Activated CD4-positive, CD25-positive, alpha-beta regulatory T cell treated with anti-CD3 and anti-CD28 coated beads, Interleukin-2, amount 50 U/mL, for 16 hours (primary cell): ENCODE results near the gene PWP1.

Experiments used
- DNase-seq: peaks from one replicate; pipeline ENCODE4 v3.0.0-alpha.2; 2020; ENCODE audit warnings: low read depth, low spot score

PWP1 gene

DNA sequence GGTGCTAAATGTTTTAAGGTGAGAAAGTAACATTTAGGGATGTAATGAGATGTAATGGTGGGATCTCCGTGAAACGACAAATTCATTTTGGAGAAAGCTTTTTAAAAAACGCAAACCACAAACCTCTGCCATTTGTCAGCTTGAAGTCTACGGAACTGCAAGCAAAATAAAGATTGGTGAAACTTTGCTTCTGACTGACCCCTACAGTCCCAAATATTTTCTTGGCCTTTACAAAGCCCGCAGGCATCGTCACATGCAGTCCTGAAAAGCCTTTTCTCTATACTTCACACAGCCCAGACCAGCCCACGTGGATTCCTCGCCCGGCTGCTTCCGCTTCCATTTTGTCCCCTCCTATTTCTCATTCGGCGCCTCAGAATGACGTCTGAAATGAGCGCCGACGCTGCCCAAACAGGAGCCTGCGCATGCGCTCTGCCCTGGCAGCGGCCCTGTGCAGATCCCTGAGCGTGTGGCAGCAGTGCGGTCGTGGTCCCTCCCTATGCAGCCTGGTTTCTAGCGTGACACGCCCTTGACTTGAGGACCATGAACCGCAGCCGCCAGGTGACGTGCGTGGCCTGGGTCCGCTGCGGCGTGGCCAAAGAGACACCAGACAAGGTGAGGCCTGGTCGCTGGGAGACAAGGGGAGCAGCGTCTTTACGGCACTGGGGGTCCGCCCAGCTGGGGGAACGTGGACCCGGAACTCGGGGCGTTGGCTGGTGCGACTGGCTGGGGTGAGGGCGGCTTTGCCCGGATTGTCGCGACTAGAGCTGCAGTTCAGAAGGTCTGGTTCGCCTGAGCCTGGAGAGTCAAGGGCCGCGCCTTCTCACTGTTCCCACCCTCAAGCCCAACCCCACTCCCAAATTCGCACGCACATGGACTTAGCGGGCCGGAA lies at the start of gene PWP1:
TSS of gene PWP1 (plus strand) at position 440 of the 889 bp plus-strand sequence. CDS start at position 541, 101 bp downstream.
- DNase-seq, result peak; percentile 90

DNA sequence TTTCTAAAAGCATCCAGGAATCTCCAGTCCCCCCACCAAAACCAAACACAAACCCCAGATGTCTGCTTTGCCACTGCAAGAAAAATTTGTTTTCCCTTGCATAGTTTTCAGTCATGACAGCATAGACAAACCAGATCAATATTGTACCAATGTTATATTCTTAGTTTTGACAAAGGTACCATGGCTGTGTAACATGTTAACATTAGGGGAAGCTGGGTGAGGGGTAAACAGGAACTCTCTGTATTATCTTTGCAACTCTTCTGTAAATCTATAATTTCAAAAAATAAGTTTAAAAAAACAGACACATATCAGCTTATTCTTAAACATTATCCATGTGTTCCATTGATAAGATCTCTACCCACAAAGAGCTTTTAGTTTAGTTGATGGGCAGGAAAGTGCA lies 44.4 kb upstream of the PWP1 start:
- DNase-seq, result no peak

DNA sequence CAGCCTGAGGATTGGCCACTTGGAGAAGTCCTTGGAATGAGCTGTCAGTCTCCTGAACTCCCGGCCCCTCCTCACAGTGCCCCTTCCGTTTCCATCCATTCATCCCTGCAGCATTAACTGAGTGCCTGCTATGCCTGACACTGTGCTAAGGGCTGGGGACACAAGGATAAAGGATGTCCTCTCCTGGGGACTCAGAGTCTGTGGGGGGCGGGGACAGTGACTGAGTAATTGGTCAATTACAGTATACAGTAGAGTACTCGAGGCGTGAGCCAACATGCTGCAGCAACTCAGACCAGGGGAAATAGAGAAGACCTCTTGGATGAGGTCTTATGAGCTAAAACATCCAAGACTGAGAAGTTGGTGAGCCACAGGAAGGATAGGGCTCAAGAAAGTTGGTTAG lies 43.4 kb upstream of the PWP1 start:
- no peak for DNase-seq

DNA sequence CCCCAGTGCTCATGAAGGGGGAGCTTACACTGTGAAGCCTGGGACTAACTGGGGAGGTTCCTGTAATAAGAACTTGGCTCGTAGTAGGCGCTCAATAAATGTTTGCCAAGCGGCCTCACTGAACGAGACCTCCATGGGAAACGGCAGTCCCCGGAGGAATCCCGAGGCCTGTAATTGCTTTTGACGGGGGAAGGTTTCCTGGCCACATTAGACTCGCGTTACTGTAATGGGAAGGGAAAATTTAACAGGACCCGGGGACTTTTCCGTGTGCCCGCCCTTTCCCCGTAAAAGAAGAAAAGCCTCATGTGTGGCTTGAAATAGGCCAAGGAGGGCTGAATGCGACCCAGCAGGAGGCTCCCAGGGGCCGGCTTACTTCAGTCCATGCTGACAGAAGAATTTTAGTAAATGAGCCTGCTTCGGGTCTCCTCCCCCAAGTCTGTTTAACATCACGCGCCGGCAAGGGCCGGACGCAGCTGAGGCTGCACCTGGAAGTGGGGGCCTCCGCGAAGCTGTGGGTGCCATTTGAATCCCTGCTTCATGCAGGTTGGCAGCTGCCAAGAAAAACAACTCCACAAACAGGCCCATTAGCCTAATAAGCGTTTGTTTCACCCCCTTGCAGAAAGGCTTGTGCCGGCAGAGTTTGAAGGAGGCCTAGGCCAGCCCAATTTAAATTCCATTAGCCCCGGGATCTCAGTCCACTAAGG lies 39.8 kb upstream of the PWP1 start:
- no peak for DNase-seq

DNA sequence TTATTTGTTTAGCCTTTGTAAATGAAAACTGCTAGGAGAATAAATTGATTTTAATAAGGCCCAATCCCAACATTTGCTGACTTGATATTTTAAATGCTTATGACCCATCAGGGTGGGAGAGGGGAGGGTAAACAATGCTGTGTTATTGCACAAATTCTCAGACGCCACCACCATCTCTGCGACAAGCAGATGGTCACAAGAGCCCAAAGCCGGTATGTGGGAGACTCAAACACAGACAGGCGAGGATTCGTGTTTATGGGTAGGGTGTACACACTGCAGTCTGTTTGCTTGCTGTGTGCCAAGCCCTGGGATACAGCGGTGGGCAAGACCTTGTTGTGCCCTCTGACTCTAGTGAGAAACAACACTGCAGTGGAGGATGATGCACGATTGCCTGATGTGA lies 39.2 kb upstream of the PWP1 start:
- DNase-seq, result no peak

DNA sequence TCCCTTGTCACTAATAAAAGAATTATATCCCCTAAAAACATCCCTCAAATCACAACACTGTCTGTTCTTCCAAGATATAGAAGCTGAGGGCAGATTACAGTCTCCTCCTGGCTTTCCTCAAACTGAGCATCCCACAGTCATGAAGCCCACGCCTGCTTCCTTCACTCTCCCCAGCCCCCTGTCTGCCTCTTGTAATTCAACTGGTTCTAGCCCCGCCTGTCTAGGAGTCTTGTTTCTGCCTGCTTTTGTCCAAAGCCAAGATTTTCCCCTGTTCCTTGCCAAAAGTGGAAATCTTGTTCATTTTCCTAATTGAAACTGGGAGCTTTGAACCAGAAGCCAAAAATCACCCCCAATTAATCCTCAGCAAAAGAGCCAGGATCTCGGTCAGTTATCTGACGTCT lies 35.9 kb upstream of the PWP1 start:
- DNase-seq, result no peak

DNA sequence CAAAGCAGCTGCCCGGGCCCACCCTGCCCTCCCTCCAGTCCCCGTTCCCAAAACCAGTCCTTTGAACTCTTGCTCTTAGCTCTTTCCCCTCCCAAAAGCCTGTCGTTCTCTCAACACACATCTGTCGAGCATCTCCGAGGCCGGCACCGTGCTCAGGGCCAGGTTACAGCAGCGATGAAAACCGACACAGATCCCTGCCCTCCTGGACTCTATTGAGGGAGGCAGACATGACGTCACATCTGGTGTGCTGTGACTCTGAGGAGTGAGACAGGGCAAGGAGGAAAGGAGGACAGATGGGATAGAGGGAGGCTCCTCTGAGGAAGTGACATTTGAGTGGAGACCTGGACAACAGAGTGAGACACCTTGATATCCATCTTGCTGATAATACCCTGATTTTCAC lies 34.6 kb upstream of the PWP1 start:
- DNase-seq, result no peak

DNA sequence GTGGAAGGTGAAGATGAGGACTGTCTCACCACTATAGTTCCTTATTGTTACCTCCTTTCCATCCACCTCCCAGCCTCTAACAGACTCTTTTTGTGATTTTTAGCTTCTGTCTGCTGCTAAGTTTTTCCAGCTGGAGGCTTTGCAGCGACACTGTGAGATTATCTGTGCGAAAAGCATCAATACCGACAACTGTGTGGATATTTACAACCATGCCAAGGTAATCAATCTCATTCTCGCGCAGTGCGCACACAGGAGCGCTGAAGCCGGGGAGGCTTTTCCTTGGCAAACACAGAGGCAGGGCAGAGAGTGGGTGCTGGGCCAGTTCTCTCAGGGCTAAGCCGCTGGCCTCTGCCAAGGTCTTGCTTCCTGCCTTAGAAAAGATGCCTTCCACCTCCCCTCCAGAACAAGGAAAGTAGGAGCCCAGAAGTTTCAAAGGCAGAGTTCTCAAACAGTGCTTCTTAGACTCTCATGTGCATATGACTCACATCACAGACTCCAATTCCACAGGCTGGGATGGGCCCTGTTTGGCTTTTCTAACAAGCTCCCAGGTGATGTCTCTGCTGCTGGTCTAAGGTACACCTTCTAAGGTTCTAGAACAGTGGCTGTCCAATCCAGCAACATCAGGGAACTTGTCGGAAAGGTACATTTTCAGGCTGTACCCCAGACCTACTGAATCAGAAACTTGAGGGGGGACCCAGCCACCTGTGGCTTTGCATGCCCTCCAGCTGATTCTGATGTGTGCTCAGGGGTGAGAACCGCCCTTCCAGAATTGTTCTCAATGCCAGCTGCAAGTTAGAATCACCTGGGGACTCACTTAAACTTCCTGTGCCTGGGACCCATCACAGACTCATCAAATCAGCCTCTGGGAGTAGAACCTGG lies 33.8 kb upstream of the PWP1 start:
- DNase-seq, result no peak

DNA sequence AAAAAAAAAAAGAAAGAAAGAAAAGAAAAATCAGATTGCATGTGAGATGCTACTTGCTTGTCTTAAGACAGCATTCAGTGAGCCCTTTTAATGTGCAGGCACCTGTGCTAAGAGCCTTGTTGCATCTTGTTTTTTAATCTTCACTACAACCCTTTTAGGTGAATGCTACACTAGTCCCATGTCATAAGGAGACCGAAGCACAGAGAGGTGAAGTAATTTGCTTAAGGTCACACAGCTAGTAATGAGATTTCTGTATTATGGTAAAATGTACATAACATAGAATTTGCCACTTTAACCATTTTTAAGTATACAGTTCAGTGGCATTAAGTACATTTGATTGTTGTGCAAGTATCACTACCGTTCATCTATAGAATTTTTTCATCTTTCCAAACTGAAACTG lies 32.1 kb upstream of the PWP1 start:
- DNase-seq, result no peak

DNA sequence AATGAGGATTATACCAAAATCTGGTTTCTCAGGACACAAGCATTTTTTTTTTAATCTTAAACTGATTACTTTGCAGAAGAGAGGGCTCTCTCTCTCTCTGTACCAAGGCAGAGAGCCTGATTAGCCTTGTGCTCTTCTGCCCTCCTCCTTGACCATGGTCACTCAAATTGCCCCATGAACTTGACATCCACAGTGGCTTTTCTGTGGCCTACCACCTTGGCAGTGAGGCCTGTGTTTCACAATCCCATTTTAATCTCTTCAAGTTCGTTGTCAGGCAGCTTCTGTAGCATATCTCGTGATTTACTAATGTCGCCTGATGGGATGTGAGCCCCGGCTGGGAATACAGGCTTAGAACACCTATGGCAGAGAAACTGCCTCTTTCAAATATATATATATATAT lies 30.7 kb upstream of the PWP1 start:
- no peak for DNase-seq

DNA sequence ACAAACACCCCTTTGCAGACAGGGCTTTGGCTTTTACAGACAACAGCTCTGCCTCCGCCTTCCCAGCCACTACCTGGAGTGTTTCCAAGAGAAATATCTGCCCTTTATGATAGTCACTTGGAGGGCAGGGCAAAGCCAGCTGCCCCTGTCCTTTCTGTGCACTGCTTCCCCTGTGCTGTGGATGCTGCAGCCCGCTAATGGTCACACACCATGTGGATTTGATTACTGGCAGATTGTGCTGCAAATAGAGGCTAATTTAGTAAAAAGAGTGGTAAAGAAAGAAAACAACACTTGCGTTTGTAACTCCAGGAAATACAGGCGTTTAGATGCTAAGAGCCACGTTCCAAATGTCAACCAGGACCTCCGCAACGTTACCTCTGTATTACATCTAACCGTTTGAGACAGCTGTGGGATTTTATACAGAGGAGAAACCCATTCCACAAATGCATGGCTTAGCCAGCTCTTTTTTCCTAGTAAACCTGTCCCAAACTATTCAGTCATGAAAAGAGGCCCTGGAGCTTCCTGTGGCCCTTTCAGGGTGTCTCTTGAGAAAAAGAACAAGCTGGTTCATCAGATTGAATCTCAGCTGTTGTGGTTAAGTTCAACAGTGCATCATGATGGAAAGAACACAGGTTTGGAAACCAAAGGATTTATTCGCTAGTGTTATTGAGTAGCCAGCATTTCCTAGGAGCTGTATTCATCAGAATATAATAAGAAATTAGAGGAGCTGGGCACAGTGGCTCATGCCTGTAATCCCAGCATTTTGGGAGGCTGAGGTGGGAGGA lies 30.1 kb upstream of the PWP1 start:
- no peak for DNase-seq

DNA sequence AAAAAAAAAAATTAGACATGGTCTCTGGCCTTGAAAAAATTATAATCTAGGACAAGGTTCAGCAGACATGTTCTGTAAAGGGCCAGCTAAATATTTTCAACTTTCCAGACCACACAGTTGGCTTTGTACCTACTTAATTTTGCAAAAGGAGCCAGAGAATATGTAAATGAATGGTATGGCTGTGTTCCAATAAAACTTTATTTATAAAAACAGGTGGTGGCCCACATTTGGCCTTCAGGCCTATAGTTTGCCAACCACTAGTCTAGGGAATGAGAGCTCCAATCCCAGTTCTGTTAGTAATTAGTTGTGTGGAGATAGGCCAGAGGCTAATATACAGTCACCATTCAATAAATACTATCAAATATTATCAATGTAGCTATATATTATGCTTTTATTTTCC lies 29.3 kb upstream of the PWP1 start:
- DNase-seq, result no peak

DNA sequence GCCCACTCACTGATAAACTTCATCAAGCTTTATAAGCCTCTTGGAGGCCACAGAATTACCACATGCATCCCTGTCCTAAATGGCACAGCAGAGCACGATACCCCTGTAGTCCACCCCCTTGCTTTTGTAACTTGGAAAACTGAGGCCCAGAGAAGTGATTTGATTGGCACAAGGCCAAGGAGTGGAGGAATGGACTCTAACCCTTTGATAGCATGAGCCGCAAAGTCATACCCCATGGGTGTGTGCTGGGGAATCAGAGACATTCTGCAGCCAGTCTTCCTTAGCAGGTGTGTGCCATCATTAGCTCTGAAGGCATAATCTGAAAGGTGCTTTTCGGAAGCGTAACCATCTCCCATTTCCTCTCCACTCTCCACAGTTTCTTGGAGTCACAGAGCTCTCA lies 28.5 kb upstream of the PWP1 start:
- DNase-seq, result no peak

DNA sequence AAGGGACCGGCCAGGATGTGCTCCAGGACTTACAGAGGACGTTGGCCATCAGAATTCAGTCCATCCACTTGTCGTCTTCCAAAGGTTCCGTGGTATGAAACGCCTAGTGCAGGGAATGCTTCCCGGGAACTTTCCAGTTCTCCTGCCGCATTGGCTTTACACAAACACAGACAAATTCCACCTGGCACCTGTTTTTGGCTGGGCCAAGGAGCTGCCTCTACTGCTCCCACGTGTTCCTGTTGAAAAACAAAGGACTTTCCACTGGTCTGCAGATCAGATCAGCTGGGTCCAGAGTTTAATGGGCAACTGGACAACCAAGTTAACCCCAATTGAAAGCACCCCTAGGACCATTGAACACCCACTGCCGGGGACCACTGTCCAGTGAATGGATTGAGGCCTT lies 28.0 kb upstream of the PWP1 start:
- no peak for DNase-seq

DNA sequence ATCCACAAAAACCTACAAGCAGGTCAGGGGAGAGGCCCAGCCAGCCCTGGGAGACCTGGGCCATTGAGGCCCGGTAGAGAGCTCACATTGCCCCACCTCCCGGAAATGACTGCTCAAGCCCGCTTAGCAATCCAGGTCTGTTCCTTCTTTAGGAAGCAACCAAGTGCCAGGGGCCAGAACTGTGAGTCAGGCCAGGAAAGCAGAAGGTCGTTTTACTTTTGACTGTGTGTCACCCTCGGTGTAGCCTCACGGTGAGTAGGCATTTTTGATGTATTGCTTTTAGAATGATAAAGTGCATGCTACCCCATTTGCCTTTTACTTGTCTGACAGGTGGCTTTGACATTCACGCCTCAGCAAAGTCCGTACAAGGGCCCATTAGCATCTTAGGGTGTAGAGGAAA lies 25.4 kb upstream of the PWP1 start:
- DNase-seq, result no peak

DNA sequence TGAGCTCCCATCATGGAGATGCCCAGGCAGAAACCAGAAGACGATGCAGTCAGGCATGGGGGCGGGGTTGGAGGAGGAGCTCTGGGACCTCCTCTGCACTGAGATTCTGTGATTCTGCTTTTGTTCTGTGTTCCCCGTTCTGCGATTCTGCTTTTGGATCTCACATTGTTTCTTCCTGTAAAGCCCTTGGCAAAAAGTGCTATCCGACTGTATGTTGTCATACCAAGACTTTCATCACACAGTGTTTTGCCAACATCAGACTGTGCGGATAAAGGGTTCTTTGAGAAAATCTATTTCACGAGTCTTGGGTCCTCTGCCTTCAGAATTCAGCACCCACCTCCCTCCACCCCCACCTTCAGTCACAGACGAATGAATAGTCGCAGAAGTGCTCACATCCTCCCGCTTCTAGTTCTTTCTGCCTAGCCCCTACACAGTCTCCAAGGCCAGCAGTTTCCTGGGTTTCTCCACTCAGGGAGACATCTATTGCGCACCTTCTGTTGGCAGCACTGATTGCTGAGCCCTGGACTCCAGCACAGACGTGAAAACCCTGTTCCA lies 24.7 kb upstream of the PWP1 start:
- no peak for DNase-seq

DNA sequence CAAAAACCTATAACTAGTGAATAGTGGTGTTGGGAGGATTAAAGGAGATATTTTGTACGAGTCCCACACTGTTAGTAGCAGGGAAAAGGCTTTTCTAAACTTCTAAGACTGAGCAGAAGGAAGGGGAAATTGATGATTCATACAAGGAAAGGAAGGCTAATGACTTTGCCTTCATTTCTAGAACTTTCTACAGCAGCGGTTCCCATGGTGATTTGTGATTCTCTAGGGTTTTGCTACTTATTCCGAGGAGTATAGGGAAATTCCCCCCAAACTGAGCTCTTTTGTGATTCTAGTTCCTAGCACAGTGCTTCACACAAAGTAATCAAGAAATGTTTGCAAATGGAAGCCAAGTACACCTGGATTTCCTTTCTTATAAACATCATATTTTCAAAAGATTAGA lies 23.8 kb upstream of the PWP1 start:
- no peak for DNase-seq

DNA sequence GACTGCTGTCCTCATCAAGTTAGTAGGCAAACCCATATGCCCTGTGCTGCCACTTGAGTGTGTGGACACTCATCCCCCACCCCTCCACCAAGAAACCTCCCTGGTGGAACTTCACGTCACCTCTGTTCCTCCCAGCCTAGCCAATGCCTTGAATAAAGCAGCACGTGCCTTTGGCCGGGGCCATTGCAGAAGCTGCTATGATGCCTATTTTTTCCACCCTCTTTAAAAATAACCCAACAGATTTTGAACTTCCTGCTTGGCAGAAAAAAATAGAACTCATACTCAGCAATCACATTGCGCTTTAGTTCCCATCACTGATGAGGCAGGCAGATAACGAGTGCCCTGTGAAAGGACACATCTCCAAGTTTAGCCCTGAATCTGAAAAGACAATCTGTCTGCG lies 23.1 kb upstream of the PWP1 start:
- DNase-seq, result no peak

DNA sequence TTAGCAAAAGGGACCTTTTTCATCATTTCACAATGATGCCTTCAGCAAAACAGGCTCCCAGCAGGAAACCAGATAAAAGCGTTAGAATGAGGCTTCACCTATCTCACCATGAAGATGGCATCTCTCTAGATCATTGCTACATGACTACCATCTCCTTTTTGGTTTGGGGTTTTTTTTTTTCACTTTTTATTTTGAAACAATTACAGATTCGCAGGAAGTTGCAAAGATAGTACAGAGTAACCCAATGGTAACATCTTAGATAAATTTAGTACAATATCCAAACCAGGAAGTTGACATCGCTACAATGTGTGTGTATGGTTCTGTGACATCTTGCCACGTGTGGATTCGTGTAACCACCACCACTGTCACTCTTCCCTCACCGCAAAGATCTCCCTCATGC lies 22.3 kb upstream of the PWP1 start:
- no peak for DNase-seq

DNA sequence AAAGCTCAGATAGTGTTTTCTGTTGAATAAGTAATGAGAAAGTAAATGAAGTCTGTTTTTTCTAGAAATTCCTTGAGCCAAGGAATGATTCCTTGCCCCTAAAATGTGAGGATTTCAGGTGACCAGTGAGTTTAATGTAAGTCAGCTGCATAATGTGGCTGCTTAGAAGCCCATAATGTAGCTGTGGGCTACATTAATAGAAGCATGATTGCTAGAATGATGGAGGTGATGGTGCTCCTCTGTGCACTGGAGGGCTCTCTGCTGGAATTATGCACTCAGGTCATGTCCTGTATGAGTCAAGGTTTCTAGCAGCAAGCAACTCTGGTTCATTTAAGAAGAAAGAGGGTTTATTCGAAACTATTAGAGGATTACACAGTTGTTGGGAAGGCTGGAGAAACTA lies 19.6 kb upstream of the PWP1 start:
- DNase-seq, result no peak

DNA sequence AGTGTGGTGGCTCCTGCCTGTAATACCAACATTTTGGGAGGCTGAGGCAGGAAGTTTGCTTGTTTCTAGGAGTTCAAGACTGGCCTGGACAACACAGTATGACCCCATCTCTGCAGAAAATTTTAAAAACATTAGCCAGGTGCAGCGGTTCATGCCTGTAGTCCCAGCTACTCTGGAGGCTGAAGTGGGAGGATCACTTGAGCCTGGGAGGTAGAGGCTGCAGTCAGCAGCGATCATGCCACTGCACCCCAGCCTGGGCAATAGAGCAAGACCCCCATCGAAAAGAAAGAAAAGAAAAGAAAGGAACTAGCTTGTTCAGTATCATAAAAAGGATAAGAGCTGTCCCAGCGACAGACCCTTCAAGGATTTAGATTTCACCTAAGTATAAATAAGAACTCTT lies 18.1 kb upstream of the PWP1 start:
- no peak for DNase-seq
